GM21825 (cell line): ENCODE results near the gene FAM25G.

Experiments used
- ATAC-seq: cut with Tn5 transposase; IDR thresholded peaks from one replicate; pipeline ENCODE4 v1.9.1; 2021; ENCODE audit warnings: mild to moderate bottlenecking, moderate library complexity; ENCODE audit not compliant: unreplicated experiment

The FAM25G gene

GRCh38 chr10:47449102-47449978 lies 42.2 kb downstream of the FAM25G start:
- no peak for ATAC-seq

GRCh38 chr10:47447705-47448104 lies 43.8 kb downstream of the FAM25G start:
- ATAC-seq: no peak

GRCh38 chr10:47447209-47447608 lies 44.3 kb downstream of the FAM25G start:
- ATAC-seq: no peak

GRCh38 chr10:47445720-47446119 lies 45.8 kb downstream of the FAM25G start:
- no peak for ATAC-seq

GRCh38 chr10:47444047-47444446 lies 47.5 kb downstream of the FAM25G start:
- ATAC-seq: no peak

- ATAC-seq: no peak
Observed at GRCh38 chr10:47443145-47443544, 48.4 kb downstream of the FAM25G start.

GRCh38 chr10:47442351-47442750 lies 49.1 kb downstream of the FAM25G start:
- no peak for ATAC-seq

GRCh38 chr10:47441938-47442337 lies 49.6 kb downstream of the FAM25G start:
- ATAC-seq: no peak

GRCh38 chr10:47440207-47440606 lies 51.3 kb downstream of the FAM25G start:
- ATAC-seq: no peak

GRCh38 chr10:47438857-47439474 lies 52.5 kb downstream of the FAM25G start:
- no peak for ATAC-seq
